GM18870 (cell line): ENCODE measurements around the gene CARD18.

Experiments used
- ATAC-seq: cut with Tn5 transposase; IDR thresholded peaks from one replicate; pipeline ENCODE4 v1.9.1; 2021; ENCODE audit warnings: moderate library complexity; ENCODE audit not compliant: unreplicated experiment

The CARD18 gene

DNA sequence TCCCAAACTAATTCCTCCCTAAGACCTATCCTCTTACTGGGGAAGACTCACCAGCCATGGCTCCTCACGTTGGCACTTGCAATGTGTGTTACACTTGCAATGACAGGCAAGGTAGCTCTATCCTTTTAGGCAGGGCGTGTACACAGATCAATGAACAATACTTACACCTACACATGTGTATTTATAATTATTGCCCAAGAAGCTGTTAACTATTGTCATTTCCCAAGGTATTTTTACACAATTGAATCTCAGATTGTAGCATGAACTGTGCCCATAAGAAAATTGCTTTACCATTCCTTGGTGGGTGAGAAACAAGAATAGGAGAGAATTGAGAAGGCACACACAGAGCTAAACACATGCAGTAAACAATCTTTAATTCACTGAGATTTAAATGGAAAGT lies at the start of gene CARD18:
Gene CARD18, minus strand, starts transcription at position 101 of the 400 bp plus-strand sequence. Its CDS starts 43 bp downstream, at position 58.
- no peak for ATAC-seq

GRCh38 chr11:105183987-105184386 lies 44.4 kb upstream of the CARD18 start:
- no peak for ATAC-seq

- no peak for ATAC-seq
Measured at GRCh38 chr11:105183426-105183825, 43.9 kb upstream of the CARD18 start.

GRCh38 chr11:105181521-105181920 lies 42.0 kb upstream of the CARD18 start:
- ATAC-seq = no peak

DNA sequence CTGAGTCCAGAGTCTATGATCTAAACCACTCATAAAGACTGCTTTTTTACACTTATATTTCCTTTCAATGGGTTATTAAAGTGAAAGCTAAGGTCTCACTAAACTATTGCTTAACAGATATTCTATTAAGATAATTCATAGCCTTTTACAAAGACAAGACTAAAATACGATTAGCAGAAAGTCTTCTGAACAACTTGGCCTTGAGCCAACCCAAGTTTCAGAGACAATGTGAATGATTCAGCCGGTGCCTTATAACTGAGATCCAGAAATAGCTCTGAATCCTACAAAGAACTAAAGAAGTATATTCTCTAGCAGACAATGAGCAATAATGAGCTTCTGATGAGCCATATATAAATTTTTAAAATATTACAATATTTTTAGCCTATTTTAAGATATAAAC lies 41.5 kb upstream of the CARD18 start:
- ATAC-seq = no peak

DNA sequence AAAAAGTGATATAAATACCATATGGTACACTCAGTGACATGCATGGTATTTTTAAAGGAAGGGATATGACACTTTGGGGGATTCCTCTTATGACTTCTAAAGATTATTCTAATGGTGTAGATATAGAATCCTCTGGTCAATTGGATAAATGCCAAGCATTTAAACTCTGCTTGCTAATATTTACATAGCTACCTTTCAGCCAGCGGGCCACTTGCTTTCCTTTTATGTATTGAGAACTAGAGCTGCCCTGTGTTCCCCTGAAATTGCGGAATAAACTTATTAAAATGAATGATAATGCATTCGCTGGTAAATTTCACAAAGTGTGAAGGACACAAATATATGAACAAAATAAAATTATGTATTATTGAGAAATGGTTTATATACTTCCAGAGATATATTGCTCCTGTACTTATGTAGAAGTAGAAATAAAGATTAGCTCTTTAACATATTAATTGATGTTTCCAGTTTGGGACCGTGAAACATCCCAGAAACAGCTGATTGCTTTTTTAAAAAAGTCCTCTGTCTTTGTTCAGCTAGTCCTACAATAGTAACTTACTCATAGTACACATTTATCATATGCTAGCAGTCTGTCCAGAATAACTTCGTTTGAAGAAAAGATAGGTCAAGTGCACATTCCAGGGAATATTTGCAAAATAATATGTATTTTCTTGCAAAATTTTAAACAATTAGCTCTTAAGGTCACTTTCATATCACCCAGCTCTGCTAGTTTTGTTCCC lies 40.1 kb upstream of the CARD18 start:
- no peak for ATAC-seq

- ATAC-seq = no peak
Measured at GRCh38 chr11:105177658-105178057, 38.1 kb upstream of the CARD18 start.

DNA sequence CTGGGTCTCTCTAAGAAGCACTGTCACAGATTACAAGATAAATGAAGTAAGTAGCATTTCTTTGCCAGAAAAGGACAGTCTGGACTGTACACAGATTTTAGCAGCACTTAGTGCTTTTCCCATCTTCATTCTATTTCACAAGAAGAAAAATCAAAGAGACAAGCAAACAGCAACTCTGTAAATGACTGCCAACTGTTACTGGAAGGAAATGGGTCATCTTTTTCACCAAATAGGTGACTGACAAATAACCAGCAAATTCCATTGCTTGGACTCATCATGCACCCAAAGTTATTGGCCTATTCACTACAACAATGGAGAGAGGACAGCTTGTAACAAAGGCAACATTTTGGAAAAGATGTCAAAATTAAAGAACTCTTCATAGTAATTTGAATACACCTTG lies 28.9 kb upstream of the CARD18 start:
- no peak for ATAC-seq

GRCh38 chr11:105167244-105167643 lies 27.7 kb upstream of the CARD18 start:
- no peak for ATAC-seq

DNA sequence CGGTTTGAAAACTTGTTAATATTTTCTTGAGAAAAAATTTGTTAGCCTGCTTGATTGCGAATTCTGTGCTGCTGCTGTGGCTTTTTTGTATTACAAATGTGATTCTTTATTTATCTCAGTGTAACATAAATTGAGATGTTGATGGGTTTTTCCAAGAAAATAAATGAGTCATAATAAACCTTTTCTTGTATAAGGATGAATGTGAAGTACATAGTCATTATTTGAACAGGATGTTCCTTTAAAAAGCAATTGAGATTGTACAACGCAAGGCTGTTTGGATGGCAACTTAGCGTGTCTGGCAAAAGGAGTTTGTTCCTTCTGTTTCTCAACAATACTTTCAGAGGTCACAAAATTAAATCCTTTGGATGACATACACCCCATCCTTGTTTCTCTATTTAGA lies 24.6 kb upstream of the CARD18 start:
- ATAC-seq = no peak

GRCh38 chr11:105162506-105162905 lies 22.9 kb upstream of the CARD18 start:
- no peak for ATAC-seq

DNA sequence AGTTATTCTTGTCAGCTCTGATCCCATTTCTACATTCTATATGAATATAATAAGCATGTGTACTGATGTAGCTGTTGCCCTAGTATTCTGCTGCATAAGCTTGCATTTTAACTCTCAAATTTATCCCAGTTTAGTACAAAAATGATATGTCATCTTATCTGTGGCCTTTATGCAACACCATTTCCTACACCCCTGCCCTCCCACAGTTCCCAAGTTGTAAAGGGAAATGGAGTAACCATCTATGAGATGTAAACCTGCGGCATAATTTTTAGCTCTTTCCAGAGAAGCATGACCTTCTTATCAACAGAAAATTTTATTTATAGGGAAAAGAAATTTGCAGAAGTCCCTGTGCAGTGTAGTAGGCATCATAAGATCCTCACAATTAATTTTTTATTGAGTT lies 18.9 kb upstream of the CARD18 start:
- no peak for ATAC-seq

DNA sequence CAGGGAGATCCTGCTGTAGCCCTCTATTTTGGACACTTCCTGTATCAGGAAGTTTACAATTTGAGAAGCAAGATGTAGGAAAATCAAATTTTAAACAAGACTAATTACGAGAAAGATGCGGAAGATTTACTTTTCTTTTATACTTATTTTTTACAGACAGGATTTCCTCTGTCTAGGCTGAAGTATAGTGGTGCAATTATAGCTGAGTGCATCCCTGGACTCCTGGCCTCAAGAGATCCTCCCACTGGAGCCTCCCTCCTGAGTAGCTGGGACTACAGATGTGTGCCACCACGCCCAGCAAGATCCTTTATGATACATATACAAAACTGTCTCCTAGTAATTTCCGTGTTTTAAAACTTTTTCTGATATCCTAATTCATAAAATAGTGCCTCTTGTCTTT lies 17.2 kb upstream of the CARD18 start:
- ATAC-seq = no peak

DNA sequence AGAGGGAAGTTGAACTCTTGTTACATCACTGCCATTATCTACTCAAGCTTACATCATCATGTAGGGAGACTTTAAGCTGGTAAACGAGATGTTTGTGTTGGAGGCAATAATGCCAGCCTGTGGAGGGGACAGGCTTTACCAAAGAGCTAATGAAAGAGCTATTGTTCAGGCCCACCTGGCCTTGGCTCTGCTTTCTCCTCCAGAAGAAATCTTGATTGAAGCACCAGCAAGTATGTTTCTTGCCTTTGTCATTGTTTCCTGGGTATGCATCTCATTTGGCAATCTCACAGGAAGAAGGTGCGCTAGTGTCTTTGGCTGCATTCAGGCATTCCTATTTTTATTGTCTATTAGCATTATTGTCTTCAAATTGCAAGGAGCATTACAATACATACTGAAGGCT lies 16.7 kb upstream of the CARD18 start:
- ATAC-seq = no peak

- ATAC-seq = no peak
Measured at GRCh38 chr11:105155679-105156078, 16.1 kb upstream of the CARD18 start.

DNA sequence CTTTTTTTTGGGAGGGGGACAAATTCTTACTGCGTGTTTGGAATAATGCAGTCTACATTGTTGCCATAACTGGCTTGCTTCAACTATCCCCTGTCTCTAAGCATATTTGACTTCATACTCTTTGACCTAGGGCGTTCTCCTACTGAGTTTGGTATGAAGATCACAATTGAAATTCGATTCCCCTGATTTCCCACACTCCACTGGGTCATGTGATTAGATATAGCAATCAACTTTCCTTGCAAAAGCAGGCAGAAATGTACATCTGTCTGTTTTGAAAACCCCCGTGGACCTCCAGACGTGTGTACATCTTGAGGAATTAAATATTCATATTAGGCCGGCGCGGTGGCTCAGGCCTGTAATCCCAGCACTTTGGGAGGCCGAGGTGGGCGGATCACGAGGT lies 13.8 kb upstream of the CARD18 start:
- no peak for ATAC-seq

DNA sequence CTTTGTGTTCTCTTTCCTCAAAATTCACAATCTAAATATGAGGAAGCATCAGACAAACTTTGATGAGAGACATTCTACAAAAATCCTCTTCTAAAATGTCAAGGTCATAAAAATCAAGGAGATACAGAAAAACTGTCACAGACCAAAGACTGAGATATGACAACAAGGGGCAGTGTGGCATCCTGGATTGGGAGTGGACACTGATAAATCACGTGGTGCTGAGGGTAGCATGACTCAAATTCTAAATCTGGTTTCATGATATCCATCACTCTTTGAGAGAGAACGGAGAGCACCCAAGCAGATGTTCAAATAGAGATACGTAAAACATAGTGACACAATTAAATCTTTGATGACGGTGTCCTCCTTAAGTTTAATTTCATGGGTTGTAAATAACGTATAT lies 13.0 kb upstream of the CARD18 start:
- no peak for ATAC-seq

GRCh38 chr11:105152021-105152512 lies 12.5 kb upstream of the CARD18 start:
- no peak for ATAC-seq

- no peak for ATAC-seq
Measured at GRCh38 chr11:105149477-105149876, 9.9 kb upstream of the CARD18 start.

GRCh38 chr11:105148241-105148640 lies 8.7 kb upstream of the CARD18 start:
- no peak for ATAC-seq

DNA sequence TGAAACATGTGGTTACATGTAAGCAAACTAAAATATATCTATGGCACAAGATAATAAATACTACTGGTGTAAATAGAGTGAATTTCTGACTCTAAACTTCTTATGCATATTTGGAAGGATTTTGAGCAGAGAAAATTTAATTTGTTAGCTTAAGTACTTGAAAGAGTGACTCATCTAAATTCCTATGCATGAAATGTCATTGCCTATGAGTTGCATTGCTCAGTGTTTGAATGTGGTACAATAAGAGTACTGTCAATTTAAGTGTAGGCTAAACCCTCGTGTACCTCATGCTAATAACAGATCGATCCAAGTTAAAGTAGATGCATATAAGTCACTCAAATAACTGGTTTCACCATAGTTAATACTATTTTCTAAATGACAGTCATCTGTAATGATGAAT lies 5.3 kb upstream of the CARD18 start:
- ATAC-seq = no peak

GRCh38 chr11:105142167-105142566 lies 2.6 kb upstream of the CARD18 start:
- no peak for ATAC-seq

- ATAC-seq = no peak
Measured at GRCh38 chr11:105137286-105137685, 2.3 kb downstream of the CARD18 start.
